ENCODE measurements around the gene TADA3.
A peak's percentile ranks its signal among the peaks of the same experiment; 100 is the strongest.

Gene TADA3

GRCh38 chr3:9748031-9748430 is 44.2 kb downstream of the TADA3 start:
- no peak overlapping the region for H3K4me3 ChIP-seq (ENCODE audit: low read length)
- TF ChIP-seq ZNF274 (IDR thresholded peaks at IDR 0.05; ENCODE audit: low read depth, low read length): no peak

GRCh38 chr3:9747267-9747666 is 45.0 kb downstream of the TADA3 start:
- no peak for TF ChIP-seq ZNF274 (IDR thresholded peaks at IDR 0.05; ENCODE audit: low read depth, low read length)
- no peak overlapping the region for H3K4me3 ChIP-seq (ENCODE audit: low read length)

DNA sequence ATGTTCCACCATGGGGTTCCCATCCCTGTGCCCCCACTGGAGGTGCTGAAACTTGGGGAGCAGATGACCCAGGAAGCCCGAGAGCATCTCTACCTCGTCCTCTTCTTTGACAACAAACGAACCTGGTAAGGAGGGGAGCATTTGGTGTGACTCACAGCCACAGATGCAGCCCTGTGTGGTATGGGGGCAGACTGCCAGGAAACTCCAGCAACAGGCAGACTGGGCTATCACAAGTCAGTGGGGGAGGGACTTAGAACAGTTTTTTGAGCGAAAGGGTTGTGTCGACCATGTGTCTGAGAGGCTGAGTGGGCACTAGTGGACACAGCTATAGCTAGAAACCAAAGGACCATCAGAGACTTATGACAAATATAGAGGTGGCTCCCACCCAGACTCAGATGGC is 45.9 kb downstream of the TADA3 start:
- no peak overlapping the region for H3K4me3 ChIP-seq (ENCODE audit: low read length)
- TF ChIP-seq ZNF274 (IDR thresholded peaks at IDR 0.05; ENCODE audit: low read depth, low read length): no peak

GRCh38 chr3:9745521-9745920 is 46.8 kb downstream of the TADA3 start:
- H3K4me3 ChIP-seq (ENCODE audit: low read length): no peak overlapping the region

GRCh38 chr3:9744162-9744561 is 48.1 kb downstream of the TADA3 start:
- H3K4me3 ChIP-seq (ENCODE audit: low read length): no peak overlapping the region

More at GRCh38 chr3:9745521-9745920, 46.8 kb downstream of the TADA3 start:
- TF ChIP-seq ZNF274 (IDR thresholded peaks at IDR 0.05; ENCODE audit: low read depth, low read length): no peak

DNA sequence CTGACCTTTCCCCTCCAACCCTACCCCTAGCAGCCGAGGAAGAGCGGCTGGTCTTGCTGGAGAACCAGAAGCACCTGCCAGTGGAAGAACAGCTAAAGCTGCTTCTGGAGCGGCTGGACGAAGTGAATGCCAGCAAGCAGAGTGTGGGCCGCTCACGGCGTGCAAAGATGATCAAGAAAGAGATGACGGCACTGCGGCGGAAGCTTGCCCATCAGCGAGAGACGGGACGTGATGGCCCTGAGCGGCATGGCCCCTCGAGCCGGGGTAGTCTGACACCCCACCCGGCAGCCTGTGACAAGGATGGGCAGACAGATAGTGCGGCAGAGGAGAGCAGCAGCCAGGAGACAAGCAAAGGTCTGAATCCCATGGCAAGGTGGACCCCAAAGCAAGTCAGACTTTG is 48.7 kb downstream of the TADA3 start:
- H3K4me3 ChIP-seq (ENCODE audit: low read length): no peak overlapping the region
- no peak for TF ChIP-seq ZNF274 (IDR thresholded peaks at IDR 0.05; ENCODE audit: low read depth, low read length)

More at GRCh38 chr3:9744162-9744561, 48.1 kb downstream of the TADA3 start:
- TF ChIP-seq ZNF274 (IDR thresholded peaks at IDR 0.05; ENCODE audit: low read depth, low read length): no peak

- TF ChIP-seq ZNF274 (IDR thresholded peaks at IDR 0.05; ENCODE audit: low read depth, low read length): no peak
- no peak overlapping the region for H3K4me3 ChIP-seq (ENCODE audit: low read length)
Measured at GRCh38 chr3:9742560-9742959, 49.7 kb downstream of the TADA3 start.

GRCh38 chr3:9739181-9739580 is 53.1 kb downstream of the TADA3 start:
- H3K4me3 ChIP-seq (ENCODE audit: low read length): no peak overlapping the region
- TF ChIP-seq ZNF274 (IDR thresholded peaks at IDR 0.05; ENCODE audit: low read depth, low read length): no peak

GRCh38 chr3:9736831-9737230 is 55.4 kb downstream of the TADA3 start:
- no peak for TF ChIP-seq ZNF274 (IDR thresholded peaks at IDR 0.05; ENCODE audit: low read depth, low read length)
- H3K4me3 ChIP-seq (ENCODE audit: low read length): no peak overlapping the region

GRCh38 chr3:9732740-9733115 is 59.5 kb downstream of the TADA3 start:
- no peak for TF ChIP-seq ZNF274 (IDR thresholded peaks at IDR 0.05; ENCODE audit: low read depth, low read length)
- H3K4me3 ChIP-seq (ENCODE audit: low read length): peak overlapping the region; percentile 89

- no peak for TF ChIP-seq ZNF274 (IDR thresholded peaks at IDR 0.05; ENCODE audit: low read depth, low read length)
- peak overlapping the region; percentile 89 for H3K4me3 ChIP-seq (ENCODE audit: low read length)
Measured at GRCh38 chr3:9732080-9732739, 60.1 kb downstream of the TADA3 start.

DNA sequence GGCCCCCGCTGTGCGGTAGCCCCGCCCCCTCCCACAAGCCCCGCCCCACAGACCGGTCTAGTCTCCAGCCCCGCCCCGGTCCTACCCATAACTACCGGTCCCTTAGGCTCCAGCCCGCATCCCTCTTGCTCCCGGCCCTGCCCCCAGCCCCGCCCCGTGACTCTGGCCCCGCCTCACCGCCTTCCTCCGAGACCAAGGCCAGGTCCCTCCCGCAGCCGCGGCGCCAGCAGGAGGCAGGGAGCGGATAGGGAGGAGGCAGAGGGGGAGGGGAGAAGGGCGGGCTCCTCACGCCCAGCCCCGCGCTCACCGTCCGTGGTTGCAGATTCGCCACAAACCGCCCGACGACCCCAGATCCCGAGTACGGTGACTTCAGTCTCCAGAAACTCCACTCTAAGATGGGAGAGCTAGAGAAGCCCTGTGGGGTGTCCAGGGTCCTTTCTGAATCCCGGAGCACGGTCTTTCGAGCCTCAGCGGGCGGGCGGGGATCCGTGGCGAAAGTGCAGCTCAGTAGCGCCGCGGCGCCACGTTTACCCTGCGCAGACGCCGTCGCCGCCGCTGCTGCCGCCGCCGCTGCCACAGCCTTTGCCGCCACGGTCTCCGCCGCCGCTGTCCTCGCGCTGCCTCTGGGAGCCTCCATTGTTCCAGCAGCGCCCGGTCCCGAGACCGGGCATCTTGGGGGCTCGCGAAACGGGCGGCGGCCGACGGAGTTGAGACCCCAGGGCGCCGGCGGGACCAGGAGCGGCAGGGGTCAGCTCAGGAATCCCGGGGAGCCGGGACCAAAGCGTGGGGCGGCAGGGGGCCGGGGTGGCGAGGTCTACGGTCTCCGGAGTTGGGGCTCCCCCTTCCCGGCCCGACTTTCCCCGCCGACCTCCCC is 60.8 kb downstream of the TADA3 start, which contains the start of gene BRPF1:
Gene BRPF1 (plus strand): TSS at position 530 of the 874 bp plus-strand sequence. CDS start 2,406 bp downstream, outside the sequence.
- peak within 1 kb of the TSS; percentile 89 for H3K4me3 ChIP-seq (ENCODE audit: low read length)
- TF ChIP-seq ZNF274 (IDR thresholded peaks at IDR 0.05; ENCODE audit: low read depth, low read length): no peak

DNA sequence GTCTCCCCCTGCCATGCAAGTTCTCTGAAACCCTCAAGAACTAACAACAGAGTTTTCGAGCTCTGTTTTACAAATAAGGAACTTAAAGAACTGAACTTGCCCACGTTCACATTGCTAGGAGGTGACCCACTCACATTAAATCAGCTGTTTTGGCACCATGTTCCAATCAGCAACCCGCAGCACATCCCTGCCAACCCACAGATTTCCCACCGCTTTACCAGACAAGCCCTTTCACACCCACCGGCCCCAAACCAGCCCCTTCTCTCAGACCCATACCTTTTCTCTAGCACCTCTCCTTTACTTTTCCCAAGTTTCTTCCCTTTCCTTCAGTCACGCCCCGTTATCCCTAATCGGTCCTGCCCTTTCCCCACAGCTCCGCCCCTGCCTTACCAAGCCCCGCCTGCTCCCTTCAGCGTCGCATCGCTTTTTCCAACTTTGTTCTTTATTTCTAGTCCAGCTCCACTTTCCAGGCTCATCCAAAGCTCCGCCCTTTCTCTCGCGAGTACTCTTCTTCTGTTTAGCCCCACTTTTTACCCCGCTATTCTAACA is 61.5 kb downstream of the TADA3 start:
- H3K4me3 ChIP-seq (ENCODE audit: low read length): peak overlapping the region; percentile 52; the same call in 1 of the 2 replicates
- no peak for TF ChIP-seq ZNF274 (IDR thresholded peaks at IDR 0.05; ENCODE audit: low read depth, low read length)

All from GM08714 (cell line).